CD14-positive monocyte (primary cell): Measurements from ENCODE around the gene LEO1. TPM values are rescaled to one million over a fixed set of nuclear protein-coding genes. Genes with fewer than 3 reads are reported as not detected.

Source experiments
- DNase-seq, 3 donors: peaks; one replicate each; pipeline ENCODE4 v3.0.0-alpha.2; 2011 to 2022
- H2AFZ ChIP-seq: 2 replicates; pipeline ENCODE4 v1.6.0; 2012; ENCODE audit warnings: mild to moderate bottlenecking, low read depth, low read length, inconsistent platforms; ENCODE audit not compliant: insufficient read depth, poor library complexity, severe bottlenecking
- H3K27ac ChIP-seq, 2 donors: 1 replicate in 1 of 2; 2 replicates in 1 of 2; pipeline ENCODE4 v1.5.1; 2012 to 2013; ENCODE audit warnings: low read length in 2 of 2, control low read depth in 1 of 2, inconsistent platforms in 1 of 2, low read depth in 1 of 2, mild to moderate bottlenecking in 1 of 2
- H3K27me3 ChIP-seq, 2 donors: one replicate each; pipeline versions ENCODE4 v1.6.0 to v1.6.1; 2011 to 2013; ENCODE audit warnings: low read length in 2 of 2; ENCODE audit not compliant: control insufficient read depth in 2 of 2, insufficient read depth in 2 of 2
- H3K36me3 ChIP-seq, 2 donors: replicated peaks in 1 of 2; 1 replicate in 1 of 2; 2 replicates in 1 of 2; pipeline versions ENCODE4 v1.5.1 to v1.6.1; 2012 to 2013; ENCODE audit warnings: low read length in 2 of 2, control low read depth in 1 of 2, inconsistent platforms in 1 of 2, mild to moderate bottlenecking in 1 of 2; ENCODE audit not compliant: insufficient read depth in 2 of 2, control insufficient read depth in 1 of 2
- H3K4me1 ChIP-seq, 2 donors: 1 replicate in 1 of 2; 2 replicates in 1 of 2; pipeline versions ENCODE4 v1.5.1 to v1.6.1; 2012 to 2013; ENCODE audit warnings: low read length in 2 of 2, control low read depth in 1 of 2, inconsistent platforms in 1 of 2, mild to moderate bottlenecking in 1 of 2, moderate library complexity in 1 of 2; ENCODE audit not compliant: insufficient read depth in 2 of 2, control insufficient read depth in 1 of 2
- H3K4me2 ChIP-seq: replicated peaks from 2 replicates; pipeline ENCODE3; 2012; ENCODE audit warnings: low read length, moderate library complexity, mild to moderate bottlenecking; ENCODE audit not compliant: poor library complexity, severe bottlenecking; ENCODE audit errors: extremely low read depth
- H3K4me3 ChIP-seq, 3 experiments: fragments of 200-600 bp in 1 of 3; sonication (generic) in 1 of 3; replicated peaks in 1 of 3; 1 replicate in 2 of 3; 2 replicates in 1 of 3; pipeline ENCODE4 v1.5.1; 2011 to 2013; ENCODE audit warnings: low read length in 3 of 3, mild to moderate bottlenecking in 3 of 3, control low read depth in 2 of 3, low read depth in 2 of 3, inconsistent platforms in 1 of 3, moderate library complexity in 1 of 3
- H3K79me2 ChIP-seq: 2 replicates; pipeline ENCODE4 v1.6.0; 2012; ENCODE audit warnings: mild to moderate bottlenecking, control low read depth, inconsistent platforms, low read length, moderate library complexity; ENCODE audit not compliant: insufficient read depth
- H3K9ac ChIP-seq: 2 replicates; pipeline ENCODE4 v1.6.0; 2017; ENCODE audit warnings: low read length, mild to moderate bottlenecking; ENCODE audit not compliant: insufficient read depth, poor library complexity, severe bottlenecking
- H3K9me3 ChIP-seq, 2 donors: replicated peaks in 1 of 2; 1 replicate in 1 of 2; 2 replicates in 1 of 2; pipeline versions ENCODE4 v1.5.1 to v1.6.1; 2012 to 2013; ENCODE audit warnings: low read length in 2 of 2, control low read depth in 1 of 2; ENCODE audit not compliant: control insufficient read depth in 1 of 2, insufficient read depth in 1 of 2
- H4K20me1 ChIP-seq: 2 replicates; pipeline ENCODE4 v1.6.0; 2012; ENCODE audit warnings: mild to moderate bottlenecking, low read length, control low read depth, moderate library complexity; ENCODE audit not compliant: insufficient read depth
- H3K27ac Mint-ChIP-seq, 7 donors: one replicate each; pipeline ENCODE4 v1.8.0; 2020; ENCODE audit warnings: mild to moderate bottlenecking in 7 of 7, mixed read lengths in 7 of 7, moderate library complexity in 6 of 7, inconsistent platforms in 2 of 7
- H3K27me3 Mint-ChIP-seq, 3 donors: one replicate each; pipeline ENCODE4 v1.8.0; 2021 to 2022; ENCODE audit warnings: low read depth in 3 of 3, mild to moderate bottlenecking in 3 of 3, mixed read lengths in 3 of 3, moderate library complexity in 3 of 3, inconsistent platforms in 1 of 3
- H3K36me3 Mint-ChIP-seq, 2 donors: one replicate each; pipeline ENCODE4 v1.8.0; 2020; ENCODE audit warnings: mixed read lengths in 2 of 2, inconsistent platforms in 1 of 2, mild to moderate bottlenecking in 1 of 2
- H3K4me1 Mint-ChIP-seq: one replicate; pipeline ENCODE4 v1.8.0; 2020; ENCODE audit warnings: mild to moderate bottlenecking, mixed read lengths
- H3K4me3 Mint-ChIP-seq, 2 donors: one replicate each; pipeline ENCODE4 v1.8.0; 2020; ENCODE audit warnings: mild to moderate bottlenecking in 2 of 2, mixed read lengths in 2 of 2, moderate library complexity in 1 of 2
- H3K9me3 Mint-ChIP-seq, 7 donors: one replicate each; pipeline ENCODE4 v1.8.0; 2020 to 2022; ENCODE audit warnings: mixed read lengths in 7 of 7, mild to moderate bottlenecking in 6 of 7, moderate library complexity in 6 of 7, inconsistent platforms in 2 of 7
- CTCF ChIP-seq: fragments of 200-600 bp; IDR thresholded peaks from one replicate; pipeline ENCODE4 v1.8.0; 2022; ENCODE audit warnings: antibody characterized with exemption, mild to moderate bottlenecking
- WGBS: methylation state at CpG from one replicate; pipeline ENCODE4 v1.1.5; 2013; ENCODE audit warnings: missing lambda C conversion rate; ENCODE audit not compliant: insufficient coverage; 5-methylcytosine and 5-hydroxymethylcytosine counted together
- intact Hi-C, 2 donors: fragments of 100-400 bp; cut with micrococcal nuclease; formaldehyde crosslinking; loops; one replicate each; pipeline versions ENCODE4 v1.15.0 to v1.15.1; 2023
- polyA plus RNA-seq, 3 donors: library from polyadenylated mRNA; depleted of rRNA in 1 of 3; unstranded in 2 of 3; stranded (reverse) in 1 of 3; fragments of 300-500 nt in 2 of 3; fragments of >200 nt in 1 of 3; fragmentation: Illumina TruSeq in 2 of 3; gene quantifications; 1 replicate in 2 of 3; 2 replicates in 1 of 3; pipeline ENCODE4 v1.2.3, GENCODE V29; 2012 to 2021

Gene LEO1
- polyA plus RNA-seq, 3 donors = 1.4 to 9.3 (median 4.7) TPM

- no peak for TF ChIP-seq CTCF
- no peak overlapping the region for H3K4me2 ChIP-seq
- no peaks in the 10 kb centered on the region for H3K4me1 Mint-ChIP-seq
- peaks cover 72 to 95% of the 10 kb centered on the region in 2 donors for H3K36me3 Mint-ChIP-seq
- no peak overlapping the region for H3K27ac Mint-ChIP-seq
- no peak overlapping the region for H3K4me3 ChIP-seq
- no CpG with 5 or more reads among the region's 3 CpGs for WGBS
- no peak overlapping the region for H3K9ac ChIP-seq
- H3K36me3 ChIP-seq = peaks cover 83 to 99% of the 10 kb centered on the region in 2 donors
- H4K20me1 ChIP-seq = no peaks in the 10 kb centered on the region
- no peaks in the 10 kb centered on the region for H3K27me3 Mint-ChIP-seq
- no peak overlapping the region for H3K27ac ChIP-seq
- intact Hi-C loops = no loop called here
- no peak overlapping the region for H3K4me3 Mint-ChIP-seq
- no peak for DNase-seq
- H3K9me3 ChIP-seq = no peaks in the 10 kb centered on the region
- H2AFZ ChIP-seq = no peak overlapping the region
- H3K9me3 Mint-ChIP-seq = no peaks in the 10 kb centered on the region
- no peaks in the 10 kb centered on the region for H3K4me1 ChIP-seq
- H3K27me3 ChIP-seq = no peaks in the 10 kb centered on the region
- no peaks in the 10 kb centered on the region for H3K79me2 ChIP-seq
These were observed 18.8 kb downstream of the LEO1 start for GRCh38 chr15:51952805-51953204.

GRCh38 chr15:51947124-51947523, 24.5 kb downstream of the LEO1 start:
- Mint-ChIP-seq H3K27ac (no peak overlapping the region), H3K27me3 (no peaks in the 10 kb centered on the region), H3K9me3 (no peaks in the 10 kb centered on the region), H3K4me1 (no peaks in the 10 kb centered on the region), H3K36me3 (peaks cover 75 to 89% of the 10 kb centered on the region in 2 donors), H3K4me3 (no peak overlapping the region)
- H3K27me3 ChIP-seq = no peaks in the 10 kb centered on the region
- no peak overlapping the region for H3K4me3 ChIP-seq
- H3K9me3 ChIP-seq = no peaks in the 10 kb centered on the region
- H3K36me3 ChIP-seq = peaks cover 80 to 90% of the 10 kb centered on the region in 2 donors
- H4K20me1 ChIP-seq = no peaks in the 10 kb centered on the region
- intact Hi-C loops = no loop called here
- H3K4me1 ChIP-seq = no peaks in the 10 kb centered on the region
- no peak overlapping the region for H3K9ac ChIP-seq
- WGBS = 89% methylated on average over 1 of the region's 2 CpGs
- DNase-seq = no peak
- H2AFZ ChIP-seq = no peak overlapping the region
- H3K4me2 ChIP-seq = no peak overlapping the region
- H3K79me2 ChIP-seq = no peaks in the 10 kb centered on the region
- H3K27ac ChIP-seq = no peak overlapping the region
- TF ChIP-seq CTCF = no peak
